Coronary artery (tissue), 2 donors: ENCODE results near the gene MYCBP2.
"Not testable (repeated sequence)": the region's sequence is repeated elsewhere in the genome, so short reads cannot be mapped to it uniquely, and the experiment has no call there.

Experiments
- DNase-seq: peaks from one replicate; pipeline ENCODE4 v3.0.0-alpha.2; 2017; ENCODE audit warnings: low spot score
- H3K27ac ChIP-seq, 2 donors: fragments of 200-600 bp; sonication (generic); one replicate each; pipeline ENCODE4 v1.5.1; 2016 to 2019
- H3K4me3 ChIP-seq: fragments of 200-600 bp; sonication (generic); 2 replicates; pipeline ENCODE4 v1.5.1; 2016; ENCODE audit warnings: mild to moderate bottlenecking, moderate library complexity
- TF ChIP-seq, protein P1 (sequence below): fragments of 200-600 bp; sonication (generic); IDR thresholded peaks from one replicate; pipeline ENCODE4 v1.5.1; 2019; ENCODE audit warnings: antibody characterized with exemption

MYCBP2 gene

DNA sequence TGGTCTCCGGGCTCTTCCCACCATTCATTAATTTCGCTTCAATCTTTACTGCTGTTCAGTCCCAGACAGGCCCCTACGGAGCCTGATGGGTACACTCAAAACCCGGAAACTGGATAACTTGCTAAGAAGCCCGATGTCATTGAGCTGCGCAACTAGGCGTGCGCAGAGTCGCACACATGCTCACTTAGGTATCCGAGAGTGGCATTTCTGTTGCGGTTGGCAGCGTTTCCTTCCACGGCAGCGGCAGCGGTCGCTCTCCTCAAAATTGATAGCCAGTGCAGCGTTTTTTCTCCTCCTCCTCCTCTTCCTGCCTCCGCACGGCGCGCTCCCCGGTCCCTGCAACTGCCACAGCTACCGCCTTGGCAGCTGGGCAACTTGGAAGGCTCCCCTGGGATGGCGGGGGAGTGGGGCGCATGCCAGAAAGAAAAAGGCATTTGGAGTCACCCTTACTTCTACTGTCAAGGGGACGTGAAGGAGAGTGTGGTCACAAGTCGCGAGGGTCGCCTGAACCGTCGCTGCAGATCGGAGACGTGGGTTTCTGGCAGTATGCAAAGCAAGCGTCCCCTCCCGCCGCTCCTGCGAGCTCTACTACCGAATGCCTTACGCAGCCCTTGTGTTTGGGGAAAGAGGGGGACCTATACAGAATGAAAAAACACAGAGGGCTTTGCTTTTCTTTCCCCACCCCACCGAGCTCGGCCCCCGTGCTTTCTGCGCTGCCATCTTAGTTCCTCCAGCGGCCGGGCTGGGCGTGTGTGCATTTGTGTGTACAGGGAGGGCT, 2.4 kb upstream of the MYCBP2 start:
- DNase-seq, result peak; percentile 90
- TF ChIP-seq, protein P1, sequence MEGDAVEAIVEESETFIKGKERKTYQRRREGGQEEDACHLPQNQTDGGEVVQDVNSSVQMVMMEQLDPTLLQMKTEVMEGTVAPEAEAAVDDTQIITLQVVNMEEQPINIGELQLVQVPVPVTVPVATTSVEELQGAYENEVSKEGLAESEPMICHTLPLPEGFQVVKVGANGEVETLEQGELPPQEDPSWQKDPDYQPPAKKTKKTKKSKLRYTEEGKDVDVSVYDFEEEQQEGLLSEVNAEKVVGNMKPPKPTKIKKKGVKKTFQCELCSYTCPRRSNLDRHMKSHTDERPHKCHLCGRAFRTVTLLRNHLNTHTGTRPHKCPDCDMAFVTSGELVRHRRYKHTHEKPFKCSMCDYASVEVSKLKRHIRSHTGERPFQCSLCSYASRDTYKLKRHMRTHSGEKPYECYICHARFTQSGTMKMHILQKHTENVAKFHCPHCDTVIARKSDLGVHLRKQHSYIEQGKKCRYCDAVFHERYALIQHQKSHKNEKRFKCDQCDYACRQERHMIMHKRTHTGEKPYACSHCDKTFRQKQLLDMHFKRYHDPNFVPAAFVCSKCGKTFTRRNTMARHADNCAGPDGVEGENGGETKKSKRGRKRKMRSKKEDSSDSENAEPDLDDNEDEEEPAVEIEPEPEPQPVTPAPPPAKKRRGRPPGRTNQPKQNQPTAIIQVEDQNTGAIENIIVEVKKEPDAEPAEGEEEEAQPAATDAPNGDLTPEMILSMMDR, result no peak
- Histone ChIP-seq H3K4me3 (peak overlapping the region; percentile 81), H3K27ac (peak overlapping the region; percentile 73 to 91)

- Histone ChIP-seq H3K27ac (peak overlapping the region; percentile 73 to 91), H3K4me3 (peak overlapping the region; percentile 81)
- DNase-seq, result no peak
- TF ChIP-seq, protein P1, result no peak
These were observed 1.9 kb upstream of the MYCBP2 start for GRCh38 chr13:77328819-77329132.

GRCh38 chr13:77325371-77325980, 1.4 kb downstream of the MYCBP2 start:
- TF ChIP-seq, protein P1, result no peak
- Histone ChIP-seq H3K27ac (peak overlapping the region; percentile 81 to 96), H3K4me3 (peak overlapping the region; percentile 97)
- no peak for DNase-seq

DNA sequence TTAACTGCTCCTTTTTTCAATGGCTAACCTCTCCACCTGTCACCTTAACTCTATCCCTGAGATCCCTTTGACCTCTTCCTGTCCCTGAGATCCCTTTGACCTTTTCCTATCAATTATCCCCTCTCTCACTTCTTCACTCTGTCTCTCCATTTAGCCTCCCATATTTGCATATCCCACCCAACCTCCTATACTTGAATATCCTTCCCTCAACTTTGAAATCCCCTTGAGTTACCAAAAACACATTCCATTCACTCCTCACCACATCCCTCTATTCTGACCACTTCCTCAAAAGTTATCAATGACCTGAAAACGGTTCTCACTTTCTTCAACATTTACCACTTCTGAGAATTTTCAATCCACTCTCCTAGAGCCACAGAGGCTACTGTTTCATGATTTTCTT, 3.0 kb downstream of the MYCBP2 start:
- H3K27ac ChIP-seq, result no peak overlapping the region
- H3K4me3 ChIP-seq, result peak overlapping the region; percentile 97
- TF ChIP-seq, protein P1, result no peak
- no peak for DNase-seq

DNA sequence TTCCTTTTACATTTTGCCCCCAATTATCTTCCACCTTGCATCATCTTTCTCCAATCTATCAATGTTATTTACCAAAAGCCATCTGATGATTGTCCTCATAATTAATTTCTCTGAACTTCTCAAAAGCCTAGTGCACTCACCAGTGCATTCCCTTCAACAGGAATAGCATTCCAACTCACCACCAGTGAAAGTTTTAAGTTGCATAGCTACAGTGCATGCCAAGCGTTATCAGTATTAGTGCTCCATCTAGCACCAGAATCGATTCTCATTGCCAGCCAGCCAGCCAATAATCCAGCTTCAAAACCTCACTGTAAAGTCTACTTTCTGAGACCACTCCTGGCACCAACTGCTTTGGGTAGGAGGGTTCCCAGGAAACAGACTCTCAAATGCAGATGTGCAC, 7.4 kb downstream of the MYCBP2 start:
- H3K27ac ChIP-seq, result no peak overlapping the region
- DNase-seq, result no peak
- no peak overlapping the region for H3K4me3 ChIP-seq
- TF ChIP-seq, protein P1, result no peak

DNA sequence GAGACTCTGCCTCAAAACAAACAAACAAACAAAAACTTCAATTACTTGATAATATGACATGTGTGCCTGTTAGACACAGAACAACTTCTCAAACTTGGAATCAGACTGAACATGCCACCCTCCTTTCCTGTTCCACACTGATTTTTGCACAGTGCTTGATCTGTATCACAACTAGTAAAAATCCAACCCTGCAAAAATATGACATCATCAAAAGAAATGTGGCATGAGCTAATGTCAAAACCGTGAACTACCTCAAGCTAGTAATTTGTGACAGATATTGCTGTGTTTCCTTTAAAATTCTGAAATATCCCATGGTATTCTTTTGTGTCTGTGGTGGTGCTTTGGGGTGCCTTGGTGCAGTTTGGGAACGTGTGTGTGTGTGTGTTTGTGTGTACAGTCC, 8.2 kb downstream of the MYCBP2 start:
- Histone ChIP-seq H3K4me3 (no peak overlapping the region), H3K27ac (peak overlapping the region in 1 of 2 donors; percentile 9)
- no peak for DNase-seq
- TF ChIP-seq, protein P1, result no peak

DNA sequence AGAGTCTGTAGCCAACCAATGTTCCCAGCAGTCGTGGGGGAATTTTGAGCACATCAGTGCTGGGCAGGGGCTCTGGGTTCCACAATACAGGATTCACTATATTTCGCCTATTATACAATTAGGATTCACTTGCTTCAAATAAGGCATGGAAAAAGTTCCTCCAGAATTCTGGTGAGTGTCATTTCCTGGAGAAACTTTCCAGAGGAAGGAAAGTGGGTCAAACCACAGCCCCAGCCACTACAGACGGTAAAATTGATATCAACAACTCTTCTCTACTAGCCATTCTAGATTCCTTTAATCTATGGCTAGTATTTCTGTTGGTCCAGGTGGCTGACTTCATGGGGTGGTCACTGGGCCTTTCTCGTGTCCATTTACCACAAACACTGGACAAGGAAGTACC, 10.5 kb downstream of the MYCBP2 start:
- DNase-seq, result no peak
- peak overlapping the region; percentile 27 to 57 for H3K27ac ChIP-seq
- H3K4me3 ChIP-seq, result no peak overlapping the region
- TF ChIP-seq, protein P1, result no peak

DNA sequence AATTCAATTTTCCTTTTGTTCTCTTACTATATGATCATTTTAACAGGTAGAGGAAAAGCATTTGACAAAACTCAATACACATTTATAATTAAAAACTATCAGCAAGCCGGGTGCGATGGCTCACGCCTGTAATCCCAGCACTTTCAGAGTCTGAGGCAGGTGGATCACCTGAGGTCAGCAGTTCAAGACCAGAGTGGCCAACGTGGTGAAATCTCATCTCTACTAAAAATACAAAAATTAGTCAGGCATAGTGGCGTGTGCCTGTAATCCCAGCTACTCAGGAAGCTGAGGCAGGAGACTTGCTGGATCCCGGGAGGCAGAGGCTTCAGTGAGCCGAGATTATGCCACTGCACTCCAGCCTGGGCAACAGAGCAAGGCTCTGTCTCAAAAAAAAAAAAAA, 11.4 kb downstream of the MYCBP2 start:
- H3K4me3 ChIP-seq, DNase-seq, H3K27ac ChIP-seq: not testable (repeated sequence)
